WERI-Rb-1 (cell line): ENCODE measurements around the gene CACNA1E.
"Not testable (repeated sequence)": the region's sequence is repeated elsewhere in the genome, so short reads cannot be mapped to it uniquely, and the experiment has no call there.

Experiments used
- DNase-seq: peaks from one replicate; pipeline ENCODE4 v3.0.0-alpha.2; 2020
- H3K27ac ChIP-seq: fragments of 250-450 bp; sonication (Bioruptor Pico); 2 replicates; pipeline ENCODE4 v1.5.1; 2020; ENCODE audit warnings: mild to moderate bottlenecking, moderate library complexity
- H3K27me3 ChIP-seq: fragments of 250-450 bp; sonication (Bioruptor Pico); 2 replicates; pipeline ENCODE4 v1.5.1; 2021; ENCODE audit warnings: mild to moderate bottlenecking, low read depth, moderate library complexity; ENCODE audit not compliant: insufficient read depth, severe bottlenecking
- H3K36me3 ChIP-seq: fragments of 250-450 bp; sonication (Bioruptor Pico); 2 replicates; pipeline ENCODE4 v1.5.1; 2020; ENCODE audit warnings: mild to moderate bottlenecking, moderate library complexity
- H3K4me3 ChIP-seq: 2 replicates; pipeline ENCODE4 v1.5.1; 2011; ENCODE audit warnings: low read depth, mild to moderate bottlenecking, control low read depth, low read length
- H3K9me3 ChIP-seq: fragments of 250-450 bp; sonication (Bioruptor Pico); 2 replicates; pipeline ENCODE4 v1.5.1; 2021; ENCODE audit warnings: mild to moderate bottlenecking, moderate library complexity; ENCODE audit not compliant: severe bottlenecking
- CTCF ChIP-seq: IDR thresholded peaks from 2 replicates; pipeline ENCODE4 v1.5.1; 2011; ENCODE audit warnings: low read depth, mild to moderate bottlenecking, control low read depth, inconsistent platforms, low read length

The CACNA1E gene

GRCh38 chr1:181846681-181847080 lies 363.4 kb downstream of the CACNA1E start:
- no peaks in the 10 kb centered on the region for H3K27me3 ChIP-seq
- no peaks in the 10 kb centered on the region for H3K9me3 ChIP-seq
- no peak for DNase-seq
- no peak overlapping the region for H3K4me3 ChIP-seq
- no peak overlapping the region for H3K27ac ChIP-seq
- no peaks in the 10 kb centered on the region for H3K36me3 ChIP-seq
- no peak for TF ChIP-seq CTCF

GRCh38 chr1:181849071-181849470 lies 365.8 kb downstream of the CACNA1E start:
- Histone ChIP-seq H3K27me3 (no peaks in the 10 kb centered on the region), H3K4me3 (no peak overlapping the region), H3K27ac (no peak overlapping the region), H3K36me3 (no peaks in the 10 kb centered on the region), H3K9me3 (no peaks in the 10 kb centered on the region)
- TF ChIP-seq CTCF = no peak
- DNase-seq = no peak

- not testable (repeated sequence) for H3K27me3 ChIP-seq, H3K4me3 ChIP-seq, DNase-seq, H3K27ac ChIP-seq, H3K36me3 ChIP-seq, H3K9me3 ChIP-seq
Observed at GRCh38 chr1:181854212-181854611, 370.9 kb downstream of the CACNA1E start.

GRCh38 chr1:181855380-181855779 lies 372.1 kb downstream of the CACNA1E start:
- no peak for TF ChIP-seq CTCF
- Histone ChIP-seq H3K27me3 (no peaks in the 10 kb centered on the region), H3K9me3 (no peaks in the 10 kb centered on the region), H3K27ac (no peak overlapping the region), H3K36me3 (no peaks in the 10 kb centered on the region), H3K4me3 (no peak overlapping the region)
- DNase-seq = no peak
